Astrocyte of the hippocampus (primary cell): ENCODE measurements around the gene NOS1AP.

ENCODE experiments used
- DNase-seq: peaks from one replicate; pipeline ENCODE4 v3.0.0; 2011; ENCODE audit warnings: low read depth, low spot score

The NOS1AP gene

GRCh38 chr1:162088281-162088969 is 18.9 kb downstream of the NOS1AP start:
- DNase-seq: no peak

GRCh38 chr1:162089748-162090147 is 20.3 kb downstream of the NOS1AP start:
- DNase-seq: no peak

- no peak for DNase-seq
Observed at GRCh38 chr1:162090378-162090777, 20.9 kb downstream of the NOS1AP start.

- peak; percentile 56 for DNase-seq
Observed at GRCh38 chr1:162091681-162092524, 22.4 kb downstream of the NOS1AP start.

GRCh38 chr1:162093095-162093494 is 23.6 kb downstream of the NOS1AP start:
- DNase-seq: no peak

- peak; percentile 63 for DNase-seq
Observed at GRCh38 chr1:162094271-162094670, 24.8 kb downstream of the NOS1AP start.

- DNase-seq: no peak
Observed at GRCh38 chr1:162094723-162095122, 25.2 kb downstream of the NOS1AP start.

GRCh38 chr1:162107911-162108310 is 38.4 kb downstream of the NOS1AP start:
- no peak for DNase-seq

GRCh38 chr1:162108426-162108825 is 38.9 kb downstream of the NOS1AP start:
- DNase-seq: no peak

GRCh38 chr1:162110910-162111309 is 41.4 kb downstream of the NOS1AP start:
- DNase-seq: no peak

- DNase-seq: no peak
Observed at GRCh38 chr1:162111572-162111971, 42.1 kb downstream of the NOS1AP start.

- no peak for DNase-seq
Observed at GRCh38 chr1:162113419-162113818, 43.9 kb downstream of the NOS1AP start.

- no peak for DNase-seq
Observed at GRCh38 chr1:162117039-162117774, 47.7 kb downstream of the NOS1AP start.

- DNase-seq: no peak
Observed at GRCh38 chr1:162118063-162118462, 48.6 kb downstream of the NOS1AP start.

- no peak for DNase-seq
Observed at GRCh38 chr1:162128693-162129356, 59.3 kb downstream of the NOS1AP start.

GRCh38 chr1:162130308-162130707 is 60.8 kb downstream of the NOS1AP start:
- no peak for DNase-seq

- DNase-seq: no peak
Observed at GRCh38 chr1:162131400-162132321, 62.2 kb downstream of the NOS1AP start.

GRCh38 chr1:162133566-162133965 is 64.1 kb downstream of the NOS1AP start:
- peak; percentile 60 for DNase-seq

GRCh38 chr1:162134646-162135045 is 65.2 kb downstream of the NOS1AP start:
- no peak for DNase-seq

GRCh38 chr1:162135271-162135775 is 65.8 kb downstream of the NOS1AP start:
- no peak for DNase-seq
